HG03457 (cell line): ENCODE results near the gene ADAMTS12.

Source experiments
- ATAC-seq: cut with Tn5 transposase; IDR thresholded peaks from one replicate; pipeline ENCODE4 v1.9.1; 2021; ENCODE audit warnings: moderate number of reproducible peaks; ENCODE audit not compliant: unreplicated experiment

Gene ADAMTS12

GRCh38 chr5:33843579-33843978 lies 48.2 kb downstream of the ADAMTS12 start:
- no peak for ATAC-seq

GRCh38 chr5:33842456-33842855 lies 49.3 kb downstream of the ADAMTS12 start:
- ATAC-seq: no peak

- ATAC-seq: no peak
These were observed 49.9 kb downstream of the ADAMTS12 start for GRCh38 chr5:33841891-33842290.

- ATAC-seq: peak; percentile 95
These were observed 50.8 kb downstream of the ADAMTS12 start for GRCh38 chr5:33840927-33841547.

- no peak for ATAC-seq
These were observed 54.5 kb downstream of the ADAMTS12 start for GRCh38 chr5:33837301-33837700.

GRCh38 chr5:33834334-33834733 lies 57.5 kb downstream of the ADAMTS12 start:
- ATAC-seq: no peak

- no peak for ATAC-seq
These were observed 58.6 kb downstream of the ADAMTS12 start for GRCh38 chr5:33833237-33833575.

GRCh38 chr5:33832404-33833236 lies 59.2 kb downstream of the ADAMTS12 start:
- ATAC-seq: no peak

GRCh38 chr5:33831041-33831440 lies 60.7 kb downstream of the ADAMTS12 start:
- no peak for ATAC-seq

- no peak for ATAC-seq
These were observed 62.4 kb downstream of the ADAMTS12 start for GRCh38 chr5:33829430-33829829.

- no peak for ATAC-seq
These were observed 63.0 kb downstream of the ADAMTS12 start for GRCh38 chr5:33828626-33829308.

GRCh38 chr5:33827885-33828284 lies 63.9 kb downstream of the ADAMTS12 start:
- ATAC-seq: no peak

- ATAC-seq: no peak
These were observed 64.6 kb downstream of the ADAMTS12 start for GRCh38 chr5:33827018-33827707.

- no peak for ATAC-seq
These were observed 67.1 kb downstream of the ADAMTS12 start for GRCh38 chr5:33824516-33825195.

GRCh38 chr5:33817301-33817700 lies 74.5 kb downstream of the ADAMTS12 start:
- ATAC-seq: no peak

GRCh38 chr5:33816791-33817190 lies 75.0 kb downstream of the ADAMTS12 start:
- ATAC-seq: no peak

GRCh38 chr5:33812746-33813145 lies 79.0 kb downstream of the ADAMTS12 start:
- no peak for ATAC-seq

- ATAC-seq: no peak
These were observed 81.2 kb downstream of the ADAMTS12 start for GRCh38 chr5:33810491-33811120.

GRCh38 chr5:33809936-33810335 lies 81.9 kb downstream of the ADAMTS12 start:
- ATAC-seq: no peak

- ATAC-seq: no peak
These were observed 83.1 kb downstream of the ADAMTS12 start for GRCh38 chr5:33808699-33809098.
